AG09319 (cell line): ENCODE measurements around the gene BPTF.
"Not testable (repeated sequence)": the region's sequence is repeated elsewhere in the genome, so short reads cannot be mapped to it uniquely, and the experiment has no call there.

ENCODE experiments used
- DNase-seq: peaks from one replicate; pipeline ENCODE4 v3.0.0-alpha.2; 2010; ENCODE audit warnings: low read depth; ENCODE audit errors: extremely low read depth
- TF ChIP-seq, protein P1 (sequence below): IDR thresholded peaks from 2 replicates; pipeline ENCODE4 v1.5.1; 2011; ENCODE audit warnings: low read depth, mild to moderate bottlenecking, inconsistent platforms, low read length, moderate library complexity

The BPTF gene

DNA sequence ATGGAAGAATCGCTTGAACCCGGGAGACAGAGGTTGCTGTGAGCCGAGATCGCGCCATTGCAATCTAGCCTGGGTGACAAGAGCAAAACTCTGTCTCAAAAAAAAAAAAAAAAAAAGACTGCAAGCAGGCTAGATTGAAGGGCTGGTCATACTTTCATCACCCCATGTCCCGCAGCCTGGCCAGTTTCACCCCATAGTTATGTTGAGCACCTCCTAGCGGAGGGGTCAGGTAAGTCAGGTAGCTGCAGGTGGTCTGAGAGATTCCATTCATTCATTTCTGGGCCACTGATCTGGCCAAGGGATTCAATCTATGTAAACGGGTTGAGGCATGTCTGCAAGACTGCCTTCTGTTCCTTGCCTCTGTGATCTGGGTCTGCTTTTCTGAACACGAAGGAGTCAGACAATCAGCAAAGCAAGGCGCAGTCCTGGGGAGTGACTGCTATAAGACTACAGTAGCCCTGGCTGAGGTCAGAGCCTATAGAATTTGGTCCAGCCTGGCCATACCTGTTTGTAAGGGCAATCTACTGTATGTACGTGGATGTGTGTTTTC is 23.6 kb upstream of the BPTF start:
- TF ChIP-seq, protein P1, sequence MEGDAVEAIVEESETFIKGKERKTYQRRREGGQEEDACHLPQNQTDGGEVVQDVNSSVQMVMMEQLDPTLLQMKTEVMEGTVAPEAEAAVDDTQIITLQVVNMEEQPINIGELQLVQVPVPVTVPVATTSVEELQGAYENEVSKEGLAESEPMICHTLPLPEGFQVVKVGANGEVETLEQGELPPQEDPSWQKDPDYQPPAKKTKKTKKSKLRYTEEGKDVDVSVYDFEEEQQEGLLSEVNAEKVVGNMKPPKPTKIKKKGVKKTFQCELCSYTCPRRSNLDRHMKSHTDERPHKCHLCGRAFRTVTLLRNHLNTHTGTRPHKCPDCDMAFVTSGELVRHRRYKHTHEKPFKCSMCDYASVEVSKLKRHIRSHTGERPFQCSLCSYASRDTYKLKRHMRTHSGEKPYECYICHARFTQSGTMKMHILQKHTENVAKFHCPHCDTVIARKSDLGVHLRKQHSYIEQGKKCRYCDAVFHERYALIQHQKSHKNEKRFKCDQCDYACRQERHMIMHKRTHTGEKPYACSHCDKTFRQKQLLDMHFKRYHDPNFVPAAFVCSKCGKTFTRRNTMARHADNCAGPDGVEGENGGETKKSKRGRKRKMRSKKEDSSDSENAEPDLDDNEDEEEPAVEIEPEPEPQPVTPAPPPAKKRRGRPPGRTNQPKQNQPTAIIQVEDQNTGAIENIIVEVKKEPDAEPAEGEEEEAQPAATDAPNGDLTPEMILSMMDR = no peak
- DNase-seq = no peak

DNA sequence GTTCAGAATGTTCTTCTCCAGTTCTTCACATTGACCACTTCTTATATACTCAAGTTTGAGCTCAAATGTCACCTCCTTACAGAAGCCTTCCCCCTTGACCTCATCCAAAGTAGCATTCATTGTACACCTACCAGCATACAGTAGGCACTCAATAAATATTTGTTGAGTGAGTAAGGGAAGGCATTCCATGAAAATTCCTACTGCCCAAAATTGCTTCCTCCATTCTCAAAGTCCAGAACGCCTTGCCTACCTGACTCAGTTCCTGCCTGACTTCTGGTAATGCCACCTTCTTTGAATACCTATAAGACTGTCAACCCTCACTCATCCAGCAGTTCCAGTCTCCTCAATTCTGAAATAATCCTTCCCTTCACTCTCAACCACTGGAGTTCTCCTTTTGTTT is 14.8 kb upstream of the BPTF start:
- DNase-seq = no peak
- TF ChIP-seq, protein P1 = no peak

DNA sequence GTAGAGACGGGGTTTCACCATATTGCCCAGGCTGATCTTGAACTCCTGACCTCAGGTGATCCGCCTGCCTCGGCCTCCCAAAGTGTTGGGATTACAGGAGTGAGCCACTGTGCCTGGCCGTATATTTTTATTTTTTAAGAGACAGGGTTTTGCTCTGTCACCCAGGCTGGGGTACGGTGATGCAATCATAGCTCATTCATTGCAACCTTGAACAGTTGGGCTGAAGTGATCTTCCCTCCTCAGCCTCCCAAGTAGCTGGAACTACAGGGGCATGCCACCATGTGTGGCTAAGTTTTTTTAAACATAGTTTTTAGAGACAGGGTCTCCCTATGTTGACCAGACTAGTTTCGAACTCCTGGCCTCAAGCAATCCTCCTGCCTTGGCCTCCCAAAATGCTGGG is 12.9 kb upstream of the BPTF start:
- not testable (repeated sequence) for DNase-seq

DNA sequence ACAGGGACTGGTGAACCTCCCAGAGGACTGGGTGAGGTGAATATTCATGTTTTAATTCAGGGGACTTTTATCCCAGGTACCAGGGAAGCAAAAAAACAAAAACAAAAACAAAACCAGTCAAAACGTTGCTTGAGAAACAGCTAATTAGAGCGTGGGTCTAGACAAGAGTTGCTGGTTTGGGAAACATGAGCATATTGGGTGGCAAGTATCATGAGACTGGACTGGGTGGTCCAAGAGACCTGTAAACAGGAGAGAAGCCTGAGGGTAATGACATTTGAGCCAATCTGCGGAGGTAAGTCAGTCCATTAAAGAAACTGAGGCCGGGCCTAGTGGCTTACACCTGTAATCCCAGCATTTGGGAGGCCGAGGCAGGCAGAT is 11.5 kb upstream of the BPTF start:
- DNase-seq = no peak
- TF ChIP-seq, protein P1 = no peak

DNA sequence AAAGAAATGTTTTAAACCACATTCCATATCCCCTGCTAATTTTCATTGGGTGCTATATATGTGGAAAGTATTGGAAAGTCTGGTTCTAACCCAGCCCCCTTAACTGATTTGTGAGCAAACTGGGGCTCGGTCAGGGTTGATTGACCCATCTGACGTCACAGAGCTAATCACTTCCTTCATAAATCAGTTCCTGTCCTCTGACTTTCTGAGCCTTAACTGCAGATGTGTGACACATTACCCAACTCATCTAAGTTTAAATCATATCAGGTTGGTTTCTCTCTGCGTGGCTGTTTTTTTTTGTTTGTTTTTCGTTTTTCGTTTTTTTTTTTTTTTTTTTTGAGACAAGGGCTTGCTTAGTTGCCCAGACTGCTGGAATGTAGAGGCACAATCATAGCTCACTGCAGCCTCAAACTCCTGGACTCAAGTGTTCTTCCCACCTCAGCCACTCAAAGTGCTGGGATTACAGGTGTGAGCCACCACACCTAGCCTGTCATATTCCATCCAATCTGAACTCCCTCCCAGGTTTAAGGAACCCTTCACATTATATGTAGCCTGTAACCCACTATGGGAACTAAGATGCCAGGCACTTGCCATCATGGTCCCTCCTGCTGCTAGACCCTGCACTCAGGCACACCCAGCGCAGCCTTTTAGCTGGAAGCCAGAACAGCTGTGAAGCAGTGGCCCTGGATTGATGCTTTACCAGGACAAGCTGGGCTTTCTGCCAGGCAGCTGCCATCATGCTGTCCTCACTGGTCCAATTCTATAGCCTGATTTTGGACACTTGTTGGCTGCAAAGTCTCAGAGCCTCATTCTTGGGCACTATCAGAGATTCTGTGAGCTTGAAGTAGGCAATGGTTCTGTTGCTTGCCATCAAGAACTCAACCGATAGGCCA is 6.9 kb upstream of the BPTF start:
- TF ChIP-seq, protein P1 = no peak
- no peak for DNase-seq

DNA sequence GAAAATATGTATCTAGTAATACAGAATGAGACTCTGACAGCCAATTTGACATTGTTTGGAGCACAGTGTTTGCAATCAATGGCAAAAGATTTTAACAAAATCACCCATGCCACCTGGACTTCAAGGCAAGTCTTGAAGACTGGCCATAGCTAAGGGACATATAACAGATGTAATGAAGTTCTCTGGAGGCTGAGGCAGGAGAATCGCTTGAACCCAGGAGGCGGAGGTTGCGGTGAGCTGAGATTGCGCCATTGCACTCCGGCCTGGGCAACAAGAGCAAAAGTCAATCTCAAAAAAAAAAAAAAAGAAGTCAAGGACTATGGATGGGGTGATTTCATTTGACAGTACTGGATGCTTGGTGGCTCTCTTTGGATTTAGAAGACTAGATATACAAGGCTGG is 5.6 kb upstream of the BPTF start:
- DNase-seq = no peak
- TF ChIP-seq, protein P1 = no peak

DNA sequence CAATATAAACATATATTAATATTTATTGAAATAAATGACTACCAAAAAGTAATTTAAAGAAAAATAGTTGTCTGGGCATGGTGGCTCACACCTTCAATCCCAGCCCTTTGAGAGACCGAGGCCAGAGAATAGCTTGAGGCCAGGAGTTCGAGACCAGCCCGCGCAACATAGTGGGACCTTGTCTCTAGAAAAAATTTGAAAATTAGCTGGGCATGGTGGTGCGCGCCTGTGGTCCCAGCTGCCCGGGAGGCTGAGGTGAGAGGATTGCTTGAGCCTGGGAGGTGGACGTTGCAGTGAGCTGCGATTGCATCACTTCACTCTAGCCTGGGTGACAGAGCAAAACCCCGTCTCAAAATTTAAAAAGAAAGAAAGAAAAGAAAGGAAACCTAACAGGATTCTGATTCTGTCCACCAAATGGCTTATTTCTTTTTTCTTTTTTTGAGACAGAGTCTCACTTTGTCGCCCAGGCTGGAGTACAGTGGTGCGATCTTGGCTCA is 3.4 kb upstream of the BPTF start:
- TF ChIP-seq, protein P1 = no peak
- DNase-seq = no peak

DNA sequence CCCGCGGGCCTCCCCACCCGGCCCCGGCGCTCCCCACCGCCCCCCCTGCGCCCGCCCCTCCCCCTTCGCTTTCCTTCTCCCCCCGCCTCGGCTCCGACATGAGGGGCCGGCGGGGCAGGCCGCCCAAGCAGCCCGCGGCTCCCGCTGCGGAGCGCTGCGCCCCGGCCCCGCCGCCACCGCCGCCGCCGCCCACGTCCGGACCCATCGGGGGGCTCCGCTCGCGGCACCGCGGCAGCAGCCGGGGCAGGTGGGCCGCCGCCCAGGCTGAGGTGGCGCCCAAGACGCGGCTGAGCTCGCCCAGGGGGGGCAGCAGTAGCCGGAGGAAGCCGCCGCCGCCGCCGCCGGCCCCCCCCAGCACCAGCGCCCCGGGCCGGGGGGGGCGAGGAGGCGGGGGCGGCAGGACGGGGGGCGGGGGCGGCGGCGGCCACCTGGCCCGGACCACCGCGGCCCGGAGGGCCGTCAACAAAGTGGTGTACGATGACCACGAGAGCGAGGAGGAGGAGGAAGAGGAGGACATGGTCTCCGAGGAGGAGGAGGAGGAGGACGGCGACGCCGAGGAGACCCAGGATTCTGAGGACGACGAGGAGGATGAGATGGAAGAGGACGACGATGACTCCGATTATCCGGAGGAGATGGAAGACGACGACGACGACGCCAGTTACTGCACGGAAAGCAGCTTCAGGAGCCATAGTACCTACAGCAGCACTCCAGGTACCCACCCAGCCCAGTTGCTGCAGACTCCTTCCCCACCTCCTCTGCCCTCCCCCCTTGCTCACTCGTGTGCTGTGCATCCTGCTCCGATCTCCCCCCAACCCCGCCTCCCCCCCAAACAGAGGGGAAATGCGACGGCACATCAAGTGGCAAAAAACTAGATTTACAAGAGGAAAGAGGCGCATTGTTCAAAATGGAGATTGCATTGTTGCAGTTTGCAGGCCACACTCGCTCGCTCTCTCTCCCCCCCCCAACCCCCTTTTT is 611 bp downstream of the BPTF start:
- not testable (repeated sequence) for DNase-seq
